Liver (tissue), 3 donors: ENCODE measurements around the gene TBC1D24.

ENCODE experiments used
- CTCF ChIP-seq: fragments of 150-350 bp; IDR thresholded peaks from 2 replicates; pipeline ENCODE4 v1.5.1; 2017; ENCODE audit warnings: improper control_type of control experiment, low read depth, low read length; ENCODE audit not compliant: missing input control
- FOXA1 ChIP-seq: IDR thresholded peaks from 2 replicates; pipeline ENCODE4 v1.6.1; 2016; ENCODE audit warnings: antibody characterized with exemption
- RAD21 ChIP-seq, 2 donors: IDR thresholded peaks; 2 replicates each; pipeline ENCODE4 v1.6.1; 2016; ENCODE audit warnings: antibody characterized with exemption in 2 of 2, mild to moderate bottlenecking in 2 of 2
- RXRA ChIP-seq, 2 donors: IDR thresholded peaks; 2 replicates each; pipeline ENCODE4 v1.6.1; 2017 to 2018; ENCODE audit warnings: antibody characterized with exemption in 2 of 2, mild to moderate bottlenecking in 1 of 2
- TAF1 ChIP-seq: conservative IDR thresholded peaks from 2 replicates; pipeline ENCODE4 v1.6.1; 2016; ENCODE audit warnings: antibody characterized with exemption, mild to moderate bottlenecking
- TF ChIP-seq, protein P1 (sequence below): IDR thresholded peaks from 2 replicates; pipeline ENCODE4 v1.6.1; 2016; ENCODE audit warnings: antibody characterized with exemption
- donor health status: healthy.
- donor health status: healthy.

DNA sequence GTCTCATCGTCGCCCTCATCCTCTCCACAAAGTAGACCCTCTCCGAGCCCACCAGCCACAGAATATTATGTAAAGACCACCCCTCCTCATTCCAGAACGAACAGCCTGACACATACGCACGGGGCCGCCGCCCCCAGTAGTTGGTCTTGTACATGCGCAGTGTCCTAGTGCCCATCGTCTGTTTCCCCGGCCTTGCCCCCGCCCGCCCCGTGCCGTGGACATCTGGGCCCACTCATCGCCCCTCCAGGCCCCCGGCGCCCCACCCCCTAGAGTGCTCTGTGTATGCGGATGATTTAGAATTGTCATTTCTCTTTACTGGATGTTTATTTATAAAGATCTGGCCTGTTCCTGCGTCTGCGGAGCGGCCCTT is 44.8 kb downstream of the TBC1D24 start:
- TF ChIP-seq, protein P1, sequence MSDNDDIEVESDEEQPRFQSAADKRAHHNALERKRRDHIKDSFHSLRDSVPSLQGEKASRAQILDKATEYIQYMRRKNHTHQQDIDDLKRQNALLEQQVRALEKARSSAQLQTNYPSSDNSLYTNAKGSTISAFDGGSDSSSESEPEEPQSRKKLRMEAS = no peak
- TF ChIP-seq TAF1 (no peak), RAD21 (IDR thresholded peaks at IDR 0.05) (no peak), CTCF (no peak), FOXA1 (no peak), RXRA (IDR thresholded peaks at IDR 0.05) (no peak)
